ENCODE measurements around the gene RMI2.
A peak's percentile ranks its signal among the peaks of the same experiment; 100 is the strongest.

Gene RMI2

DNA sequence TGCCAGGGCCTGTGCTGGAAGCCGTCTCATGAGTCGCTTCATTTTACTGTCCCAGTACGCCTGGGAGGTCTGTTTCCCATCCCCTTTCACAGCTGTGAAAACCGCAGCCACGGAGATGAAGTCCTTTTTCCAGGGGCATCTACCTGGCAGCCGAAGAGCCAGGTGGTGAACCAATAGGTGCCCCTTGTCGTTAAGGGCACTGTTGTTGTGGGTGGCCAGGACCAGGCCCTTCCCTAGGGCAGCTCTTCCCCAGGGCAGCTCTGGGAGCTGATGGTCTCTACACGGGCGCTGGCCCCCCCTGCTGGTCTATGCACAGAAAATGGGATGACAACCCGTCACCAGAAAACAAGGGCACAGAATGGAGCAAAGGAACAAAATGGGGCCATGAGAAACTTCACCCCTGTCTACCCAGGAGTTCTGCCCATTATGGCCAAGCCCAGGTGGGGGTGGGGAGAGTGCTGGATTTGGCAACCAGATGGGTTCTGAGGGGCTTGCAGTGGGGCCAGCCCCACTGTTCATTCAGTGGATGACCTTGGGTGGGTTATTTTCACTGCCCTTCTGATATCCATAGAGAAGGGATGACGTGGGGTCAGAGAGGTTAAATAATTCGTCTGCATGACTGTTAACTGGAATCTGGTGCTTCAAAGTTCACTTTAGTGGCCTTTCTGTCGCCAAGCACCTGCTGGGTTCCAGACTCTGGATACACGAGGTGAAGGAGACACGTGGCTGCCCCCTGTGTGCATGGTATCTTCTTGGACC is 11.5 kb downstream of the RMI2 start:
- ChIA-PET CTCF (interaction anchor here (0.6 to 1.6 kb wide), 6 partner anchors 10 to 495 kb away, joined by 3 to 9 read pairs (median 4); partner anchors contain the start of genes RSL1D1 and SOCS1), POLR2A (interaction anchor here (0.7 to 1.0 kb wide), 2 partner anchors 101 to 392 kb away, joined by 3 to 4 read pairs; partner anchors contain the start of gene SOCS1)
- DNase-seq (ENCODE audit: extremely low spot score), result peak; percentile 70
- TF ChIP-seq SUZ12 (IDR thresholded peaks at IDR 0.05) (no peak), NFRKB (IDR thresholded peaks at IDR 0.05) (no peak), FOXA1 (IDR thresholded peaks at IDR 0.05) (no peak), TARDBP (IDR thresholded peaks at IDR 0.05) (no peak), LEF1 (IDR thresholded peaks at IDR 0.05; ENCODE audit: borderline replicate concordance) (no peak), ELF4 (IDR thresholded peaks at IDR 0.05) (no peak), L3MBTL2 (conservative IDR thresholded peaks at IDR 0.05) (no peak), HDGF (IDR thresholded peaks at IDR 0.05; ENCODE audit: borderline replicate concordance) (no peak), FOXK2 (IDR thresholded peaks at IDR 0.05) (no peak), ARNT (IDR thresholded peaks at IDR 0.05) (no peak), SP1 (IDR thresholded peaks at IDR 0.05) (no peak)

DNA sequence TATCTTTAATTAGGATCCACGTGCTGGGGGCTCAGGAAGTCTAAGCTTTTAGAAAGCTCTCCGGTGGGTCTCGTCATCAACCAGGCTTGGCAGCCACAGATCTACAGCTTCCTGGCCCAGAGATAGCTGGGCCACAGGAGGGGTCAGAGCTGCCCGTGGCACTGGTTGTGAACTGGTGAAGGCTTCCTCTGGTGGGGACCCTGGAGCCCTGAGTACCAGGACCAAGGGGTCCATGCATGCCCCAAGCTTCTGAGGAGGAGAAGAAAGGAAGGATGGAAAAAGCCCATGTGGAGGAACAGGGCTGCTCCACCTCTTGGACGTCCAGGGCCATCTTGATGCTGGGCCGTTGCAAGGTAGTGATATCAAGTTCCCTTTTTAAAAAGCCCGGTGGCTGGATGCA is 13.3 kb downstream of the RMI2 start:
- TF ChIP-seq FOXK2 (IDR thresholded peaks at IDR 0.05) (no peak), HDGF (IDR thresholded peaks at IDR 0.05; ENCODE audit: borderline replicate concordance) (no peak), BHLHE40 (IDR thresholded peaks at IDR 0.05; ENCODE audit: borderline replicate concordance) (no peak), ARNT (IDR thresholded peaks at IDR 0.05) (no peak), ELF4 (IDR thresholded peaks at IDR 0.05) (no peak), FOXA1 (IDR thresholded peaks at IDR 0.05) (no peak), L3MBTL2 (conservative IDR thresholded peaks at IDR 0.05) (no peak), TARDBP (IDR thresholded peaks at IDR 0.05) (no peak), LEF1 (IDR thresholded peaks at IDR 0.05; ENCODE audit: borderline replicate concordance) (no peak), CTBP1 (IDR thresholded peaks at IDR 0.05; ENCODE audit: borderline replicate concordance) (no peak), SP1 (IDR thresholded peaks at IDR 0.05) (no peak), ZNF384 (IDR thresholded peaks at IDR 0.05) (no peak), SUZ12 (IDR thresholded peaks at IDR 0.05) (no peak), FOXM1 (IDR thresholded peaks at IDR 0.05; ENCODE audit: borderline replicate concordance) (no peak), PKNOX1 (IDR thresholded peaks at IDR 0.05) (no peak), NFRKB (IDR thresholded peaks at IDR 0.05) (no peak)
- ChIA-PET CTCF (interaction anchor here (0.9 to 1.2 kb wide), 3 partner anchors 13 to 387 kb away, joined by 3 to 5 read pairs (median 4); no protein-coding TSS in a partner anchor), POLR2A (interaction anchor here (1.1 to 1.3 kb wide), 3 partner anchors 13 to 416 kb away, joined by 3 to 7 read pairs (median 5); partner anchors contain the start of genes DEXI and SOCS1)
- no peak for DNase-seq (ENCODE audit: extremely low spot score)

DNA sequence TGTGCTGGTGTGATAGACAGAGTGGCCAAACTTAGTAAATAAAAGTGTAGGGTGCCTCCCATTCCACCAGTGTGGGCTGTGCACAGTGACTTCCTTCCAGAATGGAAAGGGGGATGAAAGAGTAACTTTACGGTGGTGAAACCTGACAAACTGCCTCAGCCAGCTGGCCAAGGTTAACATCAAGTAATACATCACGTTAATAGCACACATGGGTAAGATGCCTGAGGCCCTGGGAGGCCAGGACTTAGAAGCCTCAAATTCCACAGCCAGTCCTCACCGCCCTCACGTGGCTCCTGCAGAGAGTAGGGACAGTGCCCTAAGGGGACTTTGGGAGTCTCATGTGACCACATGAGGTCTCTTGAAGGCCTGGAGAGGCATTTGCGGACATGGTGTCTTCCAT is 14.1 kb downstream of the RMI2 start:
- CTCF ChIA-PET, result interaction anchor here (0.9 to 1.2 kb wide), 2 partner anchors 13 to 388 kb away, joined by 3 to 5 read pairs; no protein-coding TSS in a partner anchor
- POLR2A ChIA-PET, result no interaction called here
- no peak for DNase-seq (ENCODE audit: extremely low spot score)
- no peak for TF ChIP-seq ARNT (IDR thresholded peaks at IDR 0.05)
- no peak for TF ChIP-seq ELF4 (IDR thresholded peaks at IDR 0.05)
- TF ChIP-seq BHLHE40 (IDR thresholded peaks at IDR 0.05; ENCODE audit: borderline replicate concordance), result no peak
- TF ChIP-seq L3MBTL2 (conservative IDR thresholded peaks at IDR 0.05), result 0 out of 2 replicates have a peak, but pooled peaks have one; percentile 17
- TF ChIP-seq SP1 (IDR thresholded peaks at IDR 0.05), result no peak
- no peak for TF ChIP-seq FOXK2 (IDR thresholded peaks at IDR 0.05)
- TF ChIP-seq NFRKB (IDR thresholded peaks at IDR 0.05), result no peak
- TF ChIP-seq LEF1 (IDR thresholded peaks at IDR 0.05; ENCODE audit: borderline replicate concordance), result no peak

GRCh38 chr16:11360641-11361373 is 15.5 kb downstream of the RMI2 start:
- POLR2A ChIA-PET, result interaction anchor here (1.0 kb wide), 1 partner anchor 105 kb away, joined by 3 read pairs; the partner anchor contains the start of gene SOCS1
- no peak for TF ChIP-seq BHLHE40 (IDR thresholded peaks at IDR 0.05; ENCODE audit: borderline replicate concordance)
- no peak for TF ChIP-seq PKNOX1 (IDR thresholded peaks at IDR 0.05)
- TF ChIP-seq HDGF (IDR thresholded peaks at IDR 0.05; ENCODE audit: borderline replicate concordance), result no peak
- no peak for TF ChIP-seq FOXM1 (IDR thresholded peaks at IDR 0.05; ENCODE audit: borderline replicate concordance)
- TF ChIP-seq LEF1 (IDR thresholded peaks at IDR 0.05; ENCODE audit: borderline replicate concordance), result no peak
- no peak for TF ChIP-seq SUZ12 (IDR thresholded peaks at IDR 0.05)
- no peak for TF ChIP-seq TARDBP (IDR thresholded peaks at IDR 0.05)
- CTCF ChIA-PET, result no interaction called here
- DNase-seq (ENCODE audit: extremely low spot score), result peak; percentile 3

GRCh38 chr16:11361701-11362451 is 16.6 kb downstream of the RMI2 start:
- ChIA-PET POLR2A (no interaction called here), CTCF (no interaction called here)
- DNase-seq (ENCODE audit: extremely low spot score), result peak; percentile 5
- TF ChIP-seq ARNT (IDR thresholded peaks at IDR 0.05), result no peak

DNA sequence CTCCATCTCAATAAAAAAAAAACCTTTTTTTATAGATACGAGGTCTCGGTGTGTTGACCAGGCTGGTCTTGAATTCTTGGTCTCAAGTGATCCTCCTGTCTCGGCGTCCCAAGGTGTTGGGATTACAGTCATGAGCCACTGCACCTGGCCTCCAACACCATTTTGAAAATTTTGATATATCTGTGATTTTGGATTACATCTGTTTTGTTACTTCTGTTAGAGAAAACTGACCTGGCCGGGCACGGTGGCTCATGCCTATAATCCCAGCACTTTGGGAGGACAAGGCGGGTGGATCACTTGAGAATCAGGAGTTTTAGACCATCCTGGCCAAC is 18.6 kb downstream of the RMI2 start:
- ChIA-PET CTCF (no interaction called here), POLR2A (no interaction called here)
- TF ChIP-seq FOXK2 (IDR thresholded peaks at IDR 0.05), result no peak
- no peak for TF ChIP-seq NFRKB (IDR thresholded peaks at IDR 0.05)
- no peak for TF ChIP-seq BHLHE40 (IDR thresholded peaks at IDR 0.05; ENCODE audit: borderline replicate concordance)
- TF ChIP-seq LEF1 (IDR thresholded peaks at IDR 0.05; ENCODE audit: borderline replicate concordance), result no peak
- no peak for TF ChIP-seq ZNF384 (IDR thresholded peaks at IDR 0.05)
- no peak for DNase-seq (ENCODE audit: extremely low spot score)

All from HEK293T (cell line).